K562 (cell line): ENCODE measurements around the gene RPS8. TPM values are rescaled to one million over a fixed set of nuclear protein-coding genes. Genes with fewer than 3 reads are reported as not detected.

Experiments
- ASH1L ChIP-seq: fragments of 450-650 bp; IDR thresholded peaks from 2 replicates; pipeline ENCODE4 v1.6.1; 2018; ENCODE audit warnings: borderline replicate concordance, mild to moderate bottlenecking, low read depth; ENCODE audit not compliant: partially characterized antibody
- BDP1 ChIP-seq: IDR thresholded peaks from 3 replicates; pipeline ENCODE4 v1.6.1; 2011; ENCODE audit not compliant: insufficient read length, insufficient read depth
- ELF4 ChIP-seq: fragments of 450-650 bp; formaldehyde crosslinking; IDR thresholded peaks from 2 replicates; pipeline ENCODE4 v1.4.0; 2022; ENCODE audit warnings: missing genetic modification characterization
- ESRRA ChIP-seq: fragments of 450-650 bp; IDR thresholded peaks from 2 replicates; pipeline ENCODE4 v1.6.1; 2014; ENCODE audit warnings: low read depth, mild to moderate bottlenecking, moderate library complexity, borderline replicate concordance
- EWSR1 ChIP-seq: fragments of 450-650 bp; IDR thresholded peaks from 2 replicates; pipeline ENCODE4 v1.6.1; 2018; ENCODE audit warnings: borderline replicate concordance, mild to moderate bottlenecking, low read depth, moderate library complexity; ENCODE audit not compliant: partially characterized antibody
- KDM5B ChIP-seq: fragments of 200-600 bp; sonication (generic); IDR thresholded peaks from 2 replicates; pipeline ENCODE4 v1.6.1; 2012; ENCODE audit warnings: low read depth, mild to moderate bottlenecking, moderate library complexity, low read length, control low read depth, inconsistent platforms; ENCODE audit not compliant: insufficient replicate concordance
- MTA1 ChIP-seq: fragments of 450-650 bp; IDR thresholded peaks from 2 replicates; pipeline ENCODE4 v1.6.1; 2017; ENCODE audit warnings: borderline replicate concordance
- POLR3G ChIP-seq: IDR thresholded peaks from 2 replicates; pipeline ENCODE4 v1.6.1; 2011; ENCODE audit not compliant: insufficient read length, insufficient replicate concordance; ENCODE audit errors: extremely low read depth
- RFX1 ChIP-seq: fragments of 450-650 bp; IDR thresholded peaks from 2 replicates; pipeline ENCODE4 v1.6.1; 2016; ENCODE audit warnings: mild to moderate bottlenecking, moderate library complexity
- RUNX1 ChIP-seq: sonication (generic); IDR thresholded peaks from 2 replicates; pipeline ENCODE4 v1.6.1; 2016; ENCODE audit warnings: antibody characterized with exemption, low read depth
- SMAD2 ChIP-seq: fragments of 150-350 bp; IDR thresholded peaks from 2 replicates; pipeline ENCODE4 v1.6.1; 2014; ENCODE audit warnings: low read depth, mild to moderate bottlenecking, low read length
- TGIF2 ChIP-seq: sonication (generic); formaldehyde crosslinking; IDR thresholded peaks from 2 replicates; pipeline ENCODE4 v1.8.1; 2022; ENCODE audit warnings: mild to moderate bottlenecking, missing genetic modification reagents, moderate library complexity
- YY1 ChIP-seq, 3 experiments: IDR thresholded peaks; 2 replicates each; pipeline ENCODE4 v1.6.1; 2011; ENCODE audit warnings: low read length in 2 of 3, mild to moderate bottlenecking in 2 of 3, moderate library complexity in 2 of 3, borderline replicate concordance in 1 of 3, control low read depth in 1 of 3, low read depth in 1 of 3; ENCODE audit not compliant: insufficient read depth in 3 of 3, insufficient replicate concordance in 2 of 3, control insufficient read depth in 1 of 3, insufficient read length in 1 of 3; ENCODE audit errors: extremely low read depth in 1 of 3
- ZNF586 ChIP-seq: fragments of 450-650 bp; formaldehyde crosslinking; conservative IDR thresholded peaks from 2 replicates; pipeline ENCODE4 v1.4.0; 2020; ENCODE audit warnings: mild to moderate bottlenecking, moderate library complexity
- ZNF785 ChIP-seq: fragments of 250-450 bp; sonication (Bioruptor Pico); IDR thresholded peaks from 2 replicates; pipeline ENCODE4 v1.4.0; 2020; ENCODE audit warnings: mild to moderate bottlenecking
- polyA plus RNA-seq, 8 experiments: library from polyadenylated mRNA; depleted of rRNA in 4 of 8; stranded (reverse) in 5 of 8; unstranded in 3 of 8; fragments of >200 nt; fragmentation: Nextera tagmentation in 2 of 8; fragmentation: Illumina TruSeq in 1 of 8; extraction: Ambion mirVana in 2 of 8; extraction: Trizol in 1 of 8; gene quantifications; 2 replicates each; pipeline versions ENCODE4 v1.2.1 to v1.2.3, GENCODE V29; 2011 to 2014; ENCODE audit warnings: inconsistent platforms in 1 of 8, missing spikeins in 1 of 8
- total RNA-seq, 7 experiments: library from RNA; depleted of rRNA in 6 of 7; stranded (reverse); fragments of >200 nt in 6 of 7; fragmentation: Illumina TruSeq in 2 of 7; extraction: Trizol in 2 of 7; gene quantifications; 2 replicates each; pipeline versions ENCODE4 v1.2.1 to v1.2.3, GENCODE V29; 2011 to 2021; ENCODE audit warnings: low replicate concordance in 1 of 7
- TF ChIP-seq, protein P1 (sequence below): fragments of 150-350 bp; IDR thresholded peaks from 2 replicates; pipeline ENCODE4 v1.6.1; 2014; ENCODE audit warnings: low read depth, mild to moderate bottlenecking, low read length, borderline replicate concordance
- TF ChIP-seq, protein P2 (sequence below), 3 experiments: IDR thresholded peaks in 2 of 3; conservative IDR thresholded peaks in 1 of 3; 2 replicates each; pipeline ENCODE4 v1.5.1; 2011 to 2012; ENCODE audit warnings: low read length in 3 of 3, mild to moderate bottlenecking in 3 of 3, control low read depth in 2 of 3, improper control_type of control experiment in 1 of 3, inconsistent platforms in 1 of 3, low read depth in 1 of 3, mixed read lengths in 1 of 3, moderate library complexity in 1 of 3; ENCODE audit not compliant: insufficient read depth in 2 of 3
- TF ChIP-seq, protein P3 (sequence below): fragments of 250-450 bp; sonication (Bioruptor Pico); IDR thresholded peaks from 2 replicates; pipeline ENCODE4 v1.4.0; 2020
- TF ChIP-seq, protein P4 (sequence below): fragments of 250-450 bp; sonication (Bioruptor Pico); IDR thresholded peaks from 2 replicates; pipeline ENCODE4 v1.8.0; 2022; ENCODE audit warnings: moderate library complexity, mild to moderate bottlenecking, inconsistent platforms
- TF ChIP-seq, protein P5 (sequence below): sonication (generic); IDR thresholded peaks from 2 replicates; pipeline ENCODE4 v1.6.1; 2016

The RPS8 gene
- total and polyA plus RNA-seq, 9 of the 15 experiments (the other 6 are each of a cell fraction or from before 2014, with no cell fraction given): 2,431 to 4,168 (median 3,109) TPM

DNA sequence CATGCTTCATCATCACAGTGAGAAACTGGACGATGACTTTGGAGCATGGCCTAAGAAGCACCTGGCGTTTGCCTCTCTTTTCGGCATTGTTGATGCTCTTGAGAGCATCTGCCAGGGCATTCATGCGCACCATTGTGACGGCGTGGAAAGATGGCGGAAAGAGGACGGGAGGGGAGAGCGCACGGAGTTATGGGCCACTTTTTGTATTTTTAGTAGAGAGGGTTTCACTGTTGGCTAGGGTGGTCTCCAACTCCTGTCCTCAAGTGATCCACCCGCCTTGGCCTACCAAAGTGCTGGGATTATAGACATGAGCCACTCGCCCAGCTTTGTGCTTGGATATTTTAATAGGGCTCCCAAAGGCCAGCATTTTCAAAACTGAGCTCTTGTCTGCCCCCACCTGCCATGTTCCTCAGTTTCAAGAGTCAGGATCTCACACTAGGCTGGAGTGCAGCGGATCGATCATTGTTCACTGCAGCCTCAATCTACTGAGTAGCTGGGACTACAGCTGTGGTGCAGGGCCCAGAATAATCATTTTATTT is 5.3 kb downstream of the RPS8 start (continued):
- TF ChIP-seq YY1 (IDR thresholded peaks at IDR 0.05; ENCODE audit: borderline replicate concordance in 1 of 3, control insufficient read depth in 1 of 3, extremely low read depth in 1 of 3, insufficient read depth in 3 of 3, insufficient read length in 1 of 3, insufficient replicate concordance in 2 of 3, low read depth in 1 of 3, low read length in 2 of 3) (peak in 1 of 3 experiments; percentile 24), ELF4 (no peak), RUNX1 (no peak), ESRRA (no peak), ASH1L (no peak), KDM5B (peak; percentile 26), RFX1 (no peak), SMAD2 (no peak), TGIF2 (CRISPR knock-in tag) (no peak), EWSR1 (no peak), POLR3G (no peak), BDP1 (no peak), ZNF586 (CRISPR knock-in tag) (no peak), ZNF785 (CRISPR knock-in tag) (no peak), MTA1 (no peak)
- TF ChIP-seq, protein P1, sequence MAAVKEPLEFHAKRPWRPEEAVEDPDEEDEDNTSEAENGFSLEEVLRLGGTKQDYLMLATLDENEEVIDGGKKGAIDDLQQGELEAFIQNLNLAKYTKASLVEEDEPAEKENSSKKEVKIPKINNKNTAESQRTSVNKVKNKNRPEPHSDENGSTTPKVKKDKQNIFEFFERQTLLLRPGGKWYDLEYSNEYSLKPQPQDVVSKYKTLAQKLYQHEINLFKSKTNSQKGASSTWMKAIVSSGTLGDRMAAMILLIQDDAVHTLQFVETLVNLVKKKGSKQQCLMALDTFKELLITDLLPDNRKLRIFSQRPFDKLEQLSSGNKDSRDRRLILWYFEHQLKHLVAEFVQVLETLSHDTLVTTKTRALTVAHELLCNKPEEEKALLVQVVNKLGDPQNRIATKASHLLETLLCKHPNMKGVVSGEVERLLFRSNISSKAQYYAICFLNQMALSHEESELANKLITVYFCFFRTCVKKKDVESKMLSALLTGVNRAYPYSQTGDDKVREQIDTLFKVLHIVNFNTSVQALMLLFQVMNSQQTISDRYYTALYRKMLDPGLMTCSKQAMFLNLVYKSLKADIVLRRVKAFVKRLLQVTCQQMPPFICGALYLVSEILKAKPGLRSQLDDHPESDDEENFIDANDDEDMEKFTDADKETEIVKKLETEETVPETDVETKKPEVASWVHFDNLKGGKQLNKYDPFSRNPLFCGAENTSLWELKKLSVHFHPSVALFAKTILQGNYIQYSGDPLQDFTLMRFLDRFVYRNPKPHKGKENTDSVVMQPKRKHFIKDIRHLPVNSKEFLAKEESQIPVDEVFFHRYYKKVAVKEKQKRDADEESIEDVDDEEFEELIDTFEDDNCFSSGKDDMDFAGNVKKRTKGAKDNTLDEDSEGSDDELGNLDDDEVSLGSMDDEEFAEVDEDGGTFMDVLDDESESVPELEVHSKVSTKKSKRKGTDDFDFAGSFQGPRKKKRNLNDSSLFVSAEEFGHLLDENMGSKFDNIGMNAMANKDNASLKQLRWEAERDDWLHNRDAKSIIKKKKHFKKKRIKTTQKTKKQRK: no peak
- TF ChIP-seq, protein P2, sequence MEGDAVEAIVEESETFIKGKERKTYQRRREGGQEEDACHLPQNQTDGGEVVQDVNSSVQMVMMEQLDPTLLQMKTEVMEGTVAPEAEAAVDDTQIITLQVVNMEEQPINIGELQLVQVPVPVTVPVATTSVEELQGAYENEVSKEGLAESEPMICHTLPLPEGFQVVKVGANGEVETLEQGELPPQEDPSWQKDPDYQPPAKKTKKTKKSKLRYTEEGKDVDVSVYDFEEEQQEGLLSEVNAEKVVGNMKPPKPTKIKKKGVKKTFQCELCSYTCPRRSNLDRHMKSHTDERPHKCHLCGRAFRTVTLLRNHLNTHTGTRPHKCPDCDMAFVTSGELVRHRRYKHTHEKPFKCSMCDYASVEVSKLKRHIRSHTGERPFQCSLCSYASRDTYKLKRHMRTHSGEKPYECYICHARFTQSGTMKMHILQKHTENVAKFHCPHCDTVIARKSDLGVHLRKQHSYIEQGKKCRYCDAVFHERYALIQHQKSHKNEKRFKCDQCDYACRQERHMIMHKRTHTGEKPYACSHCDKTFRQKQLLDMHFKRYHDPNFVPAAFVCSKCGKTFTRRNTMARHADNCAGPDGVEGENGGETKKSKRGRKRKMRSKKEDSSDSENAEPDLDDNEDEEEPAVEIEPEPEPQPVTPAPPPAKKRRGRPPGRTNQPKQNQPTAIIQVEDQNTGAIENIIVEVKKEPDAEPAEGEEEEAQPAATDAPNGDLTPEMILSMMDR (IDR thresholded peaks at IDR 0.05 in 2 of 3, conservative IDR thresholded peaks at IDR 0.05 in 1 of 3; ENCODE audit: insufficient read depth in 2 of 3, low read depth in 1 of 3, low read length in 3 of 3): peak in 2 of 3 experiments; percentile 12 to 15; a peak in 1 of 6 replicates
- TF ChIP-seq, protein P3, sequence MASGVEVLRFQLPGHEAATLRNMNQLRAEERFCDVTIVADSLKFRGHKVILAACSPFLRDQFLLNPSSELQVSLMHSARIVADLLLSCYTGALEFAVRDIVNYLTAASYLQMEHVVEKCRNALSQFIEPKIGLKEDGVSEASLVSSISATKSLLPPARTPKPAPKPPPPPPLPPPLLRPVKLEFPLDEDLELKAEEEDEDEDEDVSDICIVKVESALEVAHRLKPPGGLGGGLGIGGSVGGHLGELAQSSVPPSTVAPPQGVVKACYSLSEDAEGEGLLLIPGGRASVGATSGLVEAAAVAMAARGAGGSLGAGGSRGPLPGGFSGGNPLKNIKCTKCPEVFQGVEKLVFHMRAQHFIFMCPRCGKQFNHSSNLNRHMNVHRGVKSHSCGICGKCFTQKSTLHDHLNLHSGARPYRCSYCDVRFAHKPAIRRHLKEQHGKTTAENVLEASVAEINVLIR (CRISPR knock-in tag): no peak
- TF ChIP-seq, protein P4, sequence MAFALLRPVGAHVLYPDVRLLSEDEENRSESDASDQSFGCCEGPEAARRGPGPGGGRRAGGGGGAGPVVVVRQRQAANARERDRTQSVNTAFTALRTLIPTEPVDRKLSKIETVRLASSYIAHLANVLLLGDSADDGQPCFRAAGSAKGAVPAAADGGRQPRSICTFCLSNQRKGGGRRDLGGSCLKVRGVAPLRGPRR (CRISPR knock-in tag): no peak
- TF ChIP-seq, protein P5, sequence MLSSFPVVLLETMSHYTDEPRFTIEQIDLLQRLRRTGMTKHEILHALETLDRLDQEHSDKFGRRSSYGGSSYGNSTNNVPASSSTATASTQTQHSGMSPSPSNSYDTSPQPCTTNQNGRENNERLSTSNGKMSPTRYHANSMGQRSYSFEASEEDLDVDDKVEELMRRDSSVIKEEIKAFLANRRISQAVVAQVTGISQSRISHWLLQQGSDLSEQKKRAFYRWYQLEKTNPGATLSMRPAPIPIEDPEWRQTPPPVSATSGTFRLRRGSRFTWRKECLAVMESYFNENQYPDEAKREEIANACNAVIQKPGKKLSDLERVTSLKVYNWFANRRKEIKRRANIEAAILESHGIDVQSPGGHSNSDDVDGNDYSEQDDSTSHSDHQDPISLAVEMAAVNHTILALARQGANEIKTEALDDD: no peak
